ENCODE data around the gene MS4A8. TPM values are rescaled to one million over a fixed set of nuclear protein-coding genes. Genes with fewer than 3 reads are reported as not detected.
A peak's percentile ranks its signal among the peaks of the same experiment; 100 is the strongest.

Gene MS4A8
- total and polyA plus RNA-seq, 2 donors from 2014 or later: 0.67 TPM; not detected in 1

DNA sequence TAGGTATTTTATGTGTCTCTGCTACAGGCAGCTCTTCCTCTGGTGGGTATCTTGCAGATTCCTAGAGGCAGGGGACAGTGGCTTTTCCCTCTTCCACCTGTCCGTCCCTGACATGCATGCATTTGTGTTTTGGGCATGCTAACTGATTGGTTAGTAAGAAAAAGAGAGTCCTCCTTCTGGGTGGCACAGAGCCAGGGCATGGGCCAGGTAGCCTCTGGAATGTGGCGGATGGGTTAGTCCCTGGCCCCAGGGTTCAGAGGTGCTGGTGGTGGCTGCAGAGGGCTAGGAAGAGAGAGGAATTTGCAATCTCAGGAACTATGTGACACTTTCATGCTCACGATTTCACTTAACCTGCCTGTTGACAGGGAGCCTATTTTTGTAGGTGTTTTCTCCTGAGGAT is 51.5 kb downstream of the MS4A8 start:
- intact Hi-C loops (cut with DNase I): no loop called here

DNA sequence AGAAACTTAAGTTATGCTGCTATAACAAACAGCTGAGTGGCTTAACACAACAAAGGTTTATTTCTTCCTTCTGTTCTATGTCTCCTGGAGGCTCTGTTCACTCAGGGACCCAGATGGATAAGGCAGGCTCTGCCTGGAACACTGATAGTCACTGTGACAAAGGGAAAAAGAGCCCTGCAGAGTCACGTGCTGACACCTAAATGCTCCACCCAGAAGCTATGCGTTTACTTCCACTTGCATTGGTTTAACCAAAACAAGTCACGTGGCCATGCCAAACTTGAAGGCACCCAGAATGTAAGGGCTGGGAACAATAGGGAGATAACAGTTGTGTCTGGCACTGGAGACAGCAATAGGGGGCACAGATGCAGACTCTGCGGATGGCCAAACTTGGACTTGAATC is 53.9 kb downstream of the MS4A8 start:
- FAIRE-seq (no peak), DNase-seq (no peak)
- Histone ChIP-seq H3K27me3 (ENCODE audit: control insufficient read depth, insufficient read depth, low read length) (no peaks in the 10 kb centered on the region), H3K4me1 (ENCODE audit: control insufficient read depth in 2 of 3, insufficient read depth in 2 of 3, low read depth in 1 of 3, low read length in 3 of 3) (no peaks in the 10 kb centered on the region), H3K9ac (ENCODE audit: low read length in 3 of 3) (no peak overlapping the region), H3K9me3 (ENCODE audit: control insufficient read depth in 2 of 3, insufficient read depth in 1 of 3, low read length in 3 of 3) (no peaks in the 10 kb centered on the region), H3K27ac (ENCODE audit: low read depth in 2 of 2, low read length in 2 of 2) (no peak overlapping the region), H3K36me3 (ENCODE audit: control insufficient read depth in 2 of 3, insufficient read depth in 3 of 3, low read length in 3 of 3) (no peaks in the 10 kb centered on the region), H3K4me3 (ENCODE audit: low read length in 3 of 3) (no peak overlapping the region)
- TF ChIP-seq, protein P1, sequence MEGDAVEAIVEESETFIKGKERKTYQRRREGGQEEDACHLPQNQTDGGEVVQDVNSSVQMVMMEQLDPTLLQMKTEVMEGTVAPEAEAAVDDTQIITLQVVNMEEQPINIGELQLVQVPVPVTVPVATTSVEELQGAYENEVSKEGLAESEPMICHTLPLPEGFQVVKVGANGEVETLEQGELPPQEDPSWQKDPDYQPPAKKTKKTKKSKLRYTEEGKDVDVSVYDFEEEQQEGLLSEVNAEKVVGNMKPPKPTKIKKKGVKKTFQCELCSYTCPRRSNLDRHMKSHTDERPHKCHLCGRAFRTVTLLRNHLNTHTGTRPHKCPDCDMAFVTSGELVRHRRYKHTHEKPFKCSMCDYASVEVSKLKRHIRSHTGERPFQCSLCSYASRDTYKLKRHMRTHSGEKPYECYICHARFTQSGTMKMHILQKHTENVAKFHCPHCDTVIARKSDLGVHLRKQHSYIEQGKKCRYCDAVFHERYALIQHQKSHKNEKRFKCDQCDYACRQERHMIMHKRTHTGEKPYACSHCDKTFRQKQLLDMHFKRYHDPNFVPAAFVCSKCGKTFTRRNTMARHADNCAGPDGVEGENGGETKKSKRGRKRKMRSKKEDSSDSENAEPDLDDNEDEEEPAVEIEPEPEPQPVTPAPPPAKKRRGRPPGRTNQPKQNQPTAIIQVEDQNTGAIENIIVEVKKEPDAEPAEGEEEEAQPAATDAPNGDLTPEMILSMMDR (IDR thresholded peaks at IDR 0.05; ENCODE audit: borderline replicate concordance, extremely low read depth, insufficient read depth): no peak
- intact Hi-C loops (cut with DNase I): no loop called here

More for the DNA sequence above, 51.5 kb downstream of the MS4A8 start:
- no peak overlapping the region for H3K4me3 ChIP-seq (ENCODE audit: low read length in 3 of 3)
- FAIRE-seq: no peak
- peak in 1 of 5 donors; percentile 27 for DNase-seq
- H3K36me3 ChIP-seq (ENCODE audit: control insufficient read depth in 2 of 3, insufficient read depth in 3 of 3, low read length in 3 of 3): no peaks in the 10 kb centered on the region
- H3K9ac ChIP-seq (ENCODE audit: low read length in 3 of 3): no peak overlapping the region
- H3K27me3 ChIP-seq (ENCODE audit: control insufficient read depth, insufficient read depth, low read length): no peaks in the 10 kb centered on the region
- no peak overlapping the region for H3K27ac ChIP-seq (ENCODE audit: low read depth in 2 of 2, low read length in 2 of 2)
- H3K9me3 ChIP-seq (ENCODE audit: control insufficient read depth in 2 of 3, insufficient read depth in 1 of 3, low read length in 3 of 3): no peaks in the 10 kb centered on the region
- H3K4me1 ChIP-seq (ENCODE audit: control insufficient read depth in 2 of 3, insufficient read depth in 2 of 3, low read depth in 1 of 3, low read length in 3 of 3): no peaks in the 10 kb centered on the region
- TF ChIP-seq, protein P1 (IDR thresholded peaks at IDR 0.05; ENCODE audit: borderline replicate concordance, extremely low read depth, insufficient read depth): no peak

DNA sequence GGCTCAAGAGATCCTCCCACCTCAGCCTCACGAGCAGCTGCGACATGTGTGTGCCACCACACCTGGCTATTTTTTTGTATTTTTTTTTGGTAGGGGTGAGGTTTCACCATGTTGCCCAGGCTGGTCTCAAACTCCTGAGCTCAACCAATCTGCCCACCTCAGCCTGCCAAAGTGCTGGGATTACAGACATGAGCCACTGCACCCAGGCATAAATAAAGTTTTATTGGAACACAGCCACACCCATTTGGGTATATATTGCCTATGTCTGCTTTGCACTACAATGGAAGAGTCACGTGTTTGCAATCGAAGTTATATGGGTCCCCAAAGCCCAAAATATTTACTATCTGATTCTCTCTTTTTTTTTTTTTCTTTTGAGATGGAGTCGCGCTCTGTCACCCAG is 55.5 kb downstream of the MS4A8 start:
- no peaks in the 10 kb centered on the region for H3K27me3 ChIP-seq (ENCODE audit: control insufficient read depth, insufficient read depth, low read length)
- no peak overlapping the region for H3K9ac ChIP-seq (ENCODE audit: low read length in 3 of 3)
- intact Hi-C loops (cut with DNase I): no loop called here
- no peaks in the 10 kb centered on the region for H3K36me3 ChIP-seq (ENCODE audit: control insufficient read depth in 2 of 3, insufficient read depth in 3 of 3, low read length in 3 of 3)
- H3K4me3 ChIP-seq (ENCODE audit: low read length in 3 of 3): no peak overlapping the region
- H3K9me3 ChIP-seq (ENCODE audit: control insufficient read depth in 2 of 3, insufficient read depth in 1 of 3, low read length in 3 of 3): no peaks in the 10 kb centered on the region
- TF ChIP-seq, protein P1 (IDR thresholded peaks at IDR 0.05; ENCODE audit: borderline replicate concordance, extremely low read depth, insufficient read depth): no peak
- DNase-seq (no peak), FAIRE-seq (no peak)
- no peaks in the 10 kb centered on the region for H3K4me1 ChIP-seq (ENCODE audit: control insufficient read depth in 2 of 3, insufficient read depth in 2 of 3, low read depth in 1 of 3, low read length in 3 of 3)
- no peak overlapping the region for H3K27ac ChIP-seq (ENCODE audit: low read depth in 2 of 2, low read length in 2 of 2)

Data from kidney (tissue), 14 donors.